GM12878 (cell line): ENCODE measurements around the gene SRSF1. TPM values are rescaled to one million over a fixed set of nuclear protein-coding genes. Genes with fewer than 3 reads are reported as not detected.

Experiments used
- CBX3 ChIP-seq: fragments of 200-600 bp; sonication (generic); IDR thresholded peaks from 2 replicates; pipeline ENCODE4 v1.6.1; 2016; ENCODE audit warnings: low read depth, borderline replicate concordance
- DPF2 ChIP-seq: fragments of 450-650 bp; IDR thresholded peaks from 2 replicates; pipeline ENCODE4 v1.6.1; 2017; ENCODE audit warnings: mild to moderate bottlenecking
- EP300 ChIP-seq, 2 experiments: fragments of 150-350 bp in 1 of 2; IDR thresholded peaks; 2 replicates each; pipeline ENCODE4 v1.6.1; 2011 to 2012; ENCODE audit warnings: low read depth in 2 of 2, low read length in 2 of 2, borderline replicate concordance in 1 of 2, improper control_type of control experiment in 1 of 2, inconsistent platforms in 1 of 2; ENCODE audit not compliant: control insufficient read depth in 1 of 2
- ESRRA ChIP-seq: IDR thresholded peaks from 2 replicates; pipeline ENCODE4 v1.6.1; 2012; ENCODE audit warnings: mild to moderate bottlenecking, low read length, improper control_type of control experiment
- GABPA ChIP-seq: IDR thresholded peaks from 2 replicates; pipeline ENCODE4 v1.6.1; 2014; ENCODE audit warnings: antibody characterized with exemption, low read depth, mild to moderate bottlenecking, inconsistent platforms
- HCFC1 ChIP-seq: fragments of 150-350 bp; IDR thresholded peaks from 2 replicates; pipeline ENCODE4 v1.6.1; 2014; ENCODE audit warnings: low read length
- HDAC6 ChIP-seq: fragments of 200-600 bp; sonication (generic); IDR thresholded peaks from one replicate; pipeline ENCODE4 v1.8.0; 2017; ENCODE audit warnings: antibody characterized with exemption; ENCODE audit not compliant: unreplicated experiment
- MAX ChIP-seq: IDR thresholded peaks from 2 replicates; pipeline ENCODE4 v1.6.1; 2012; ENCODE audit warnings: low read depth, low read length, improper control_type of control experiment
- MEF2B ChIP-seq: fragments of 450-650 bp; IDR thresholded peaks from 2 replicates; pipeline ENCODE4 v1.6.1; 2018; ENCODE audit warnings: mild to moderate bottlenecking, moderate library complexity; ENCODE audit not compliant: partially characterized antibody, poor library complexity, severe bottlenecking
- MXI1 ChIP-seq: fragments of 150-350 bp; IDR thresholded peaks from 2 replicates; pipeline ENCODE4 v1.6.1; 2011; ENCODE audit warnings: low read depth, mild to moderate bottlenecking, inconsistent platforms, low read length, improper control_type of control experiment
- NFYB ChIP-seq: IDR thresholded peaks from 2 replicates; pipeline ENCODE4 v1.6.1; 2011; ENCODE audit warnings: low read depth, mild to moderate bottlenecking, low read length, improper control_type of control experiment, moderate library complexity; ENCODE audit not compliant: insufficient read depth
- NR2C1 ChIP-seq: fragments of 450-650 bp; IDR thresholded peaks from 2 replicates; pipeline ENCODE4 v1.6.1; 2017; ENCODE audit warnings: antibody characterized with exemption, mild to moderate bottlenecking, moderate library complexity
- PAX5 ChIP-seq: IDR thresholded peaks from 2 replicates; pipeline ENCODE4 v1.6.1; 2011; ENCODE audit warnings: low read depth, low read length, borderline replicate concordance
- PKNOX1 ChIP-seq: fragments of 450-650 bp; IDR thresholded peaks from 2 replicates; pipeline ENCODE4 v1.6.1; 2016; ENCODE audit warnings: mild to moderate bottlenecking
- POLR2AphosphoS2 ChIP-seq: IDR thresholded peaks from 2 replicates; pipeline ENCODE4 v1.6.1; 2011; ENCODE audit warnings: low read depth, mild to moderate bottlenecking, low read length, improper control_type of control experiment, moderate library complexity
- RFX5 ChIP-seq: IDR thresholded peaks from 2 replicates; pipeline ENCODE4 v1.6.1; 2011; ENCODE audit warnings: low read depth, low read length, improper control_type of control experiment
- SMAD1 ChIP-seq: fragments of 450-650 bp; IDR thresholded peaks from 2 replicates; pipeline ENCODE4 v1.6.1; 2018; ENCODE audit warnings: mild to moderate bottlenecking, low read depth; ENCODE audit not compliant: partially characterized antibody
- SMAD5 ChIP-seq: IDR thresholded peaks from 2 replicates; pipeline ENCODE4 v1.6.1; 2016; ENCODE audit warnings: antibody characterized with exemption, low read depth
- SUZ12 ChIP-seq: fragments of 200-600 bp; sonication (generic); IDR thresholded peaks from one replicate; pipeline ENCODE4 v1.6.1; 2018; ENCODE audit warnings: antibody characterized with exemption, mild to moderate bottlenecking; ENCODE audit not compliant: unreplicated experiment
- TARDBP ChIP-seq: IDR thresholded peaks from 2 replicates; pipeline ENCODE4 v1.6.1; 2016; ENCODE audit warnings: borderline replicate concordance
- polyA plus RNA-seq, 11 experiments: library from polyadenylated mRNA; depleted of rRNA in 4 of 11; unstranded in 6 of 11; stranded (reverse) in 5 of 11; fragments of >200 nt; fragmentation: Nextera tagmentation in 4 of 11; fragmentation: Illumina TruSeq in 1 of 11; extraction: Ambion mirVana in 4 of 11; extraction: Trizol in 1 of 11; gene quantifications; 1 replicate in 1 of 11; 2 replicates in 10 of 11; pipeline versions ENCODE4 v1.2.1 to v1.2.3, GENCODE V29; 2011 to 2016; ENCODE audit warnings: inconsistent platforms in 2 of 11, missing spikeins in 2 of 11, low read depth in 1 of 11
- total RNA-seq, 4 experiments: library from RNA; depleted of rRNA in 3 of 4; stranded (reverse); fragments of >200 nt in 3 of 4; fragmentation: Illumina TruSeq in 1 of 4; extraction: Trizol in 1 of 4; gene quantifications; 2 replicates each; pipeline versions ENCODE4 v1.2.1 to v1.2.3, GENCODE V29; 2013 to 2021
- TF ChIP-seq, protein P1 (sequence below): fragments of 450-650 bp; conservative IDR thresholded peaks from 2 replicates; pipeline ENCODE4 v1.6.1; 2017; ENCODE audit warnings: mild to moderate bottlenecking, moderate library complexity
- TF ChIP-seq, protein P2 (sequence below): fragments of 450-650 bp; IDR thresholded peaks from 2 replicates; pipeline ENCODE4 v1.6.1; 2016; ENCODE audit warnings: mild to moderate bottlenecking, moderate library complexity, borderline replicate concordance

Gene SRSF1
- total and polyA plus RNA-seq, 10 of the 15 experiments (the other 5 are each of a cell fraction or from before 2014, with no cell fraction given): 101 to 474 (median 404) TPM

DNA sequence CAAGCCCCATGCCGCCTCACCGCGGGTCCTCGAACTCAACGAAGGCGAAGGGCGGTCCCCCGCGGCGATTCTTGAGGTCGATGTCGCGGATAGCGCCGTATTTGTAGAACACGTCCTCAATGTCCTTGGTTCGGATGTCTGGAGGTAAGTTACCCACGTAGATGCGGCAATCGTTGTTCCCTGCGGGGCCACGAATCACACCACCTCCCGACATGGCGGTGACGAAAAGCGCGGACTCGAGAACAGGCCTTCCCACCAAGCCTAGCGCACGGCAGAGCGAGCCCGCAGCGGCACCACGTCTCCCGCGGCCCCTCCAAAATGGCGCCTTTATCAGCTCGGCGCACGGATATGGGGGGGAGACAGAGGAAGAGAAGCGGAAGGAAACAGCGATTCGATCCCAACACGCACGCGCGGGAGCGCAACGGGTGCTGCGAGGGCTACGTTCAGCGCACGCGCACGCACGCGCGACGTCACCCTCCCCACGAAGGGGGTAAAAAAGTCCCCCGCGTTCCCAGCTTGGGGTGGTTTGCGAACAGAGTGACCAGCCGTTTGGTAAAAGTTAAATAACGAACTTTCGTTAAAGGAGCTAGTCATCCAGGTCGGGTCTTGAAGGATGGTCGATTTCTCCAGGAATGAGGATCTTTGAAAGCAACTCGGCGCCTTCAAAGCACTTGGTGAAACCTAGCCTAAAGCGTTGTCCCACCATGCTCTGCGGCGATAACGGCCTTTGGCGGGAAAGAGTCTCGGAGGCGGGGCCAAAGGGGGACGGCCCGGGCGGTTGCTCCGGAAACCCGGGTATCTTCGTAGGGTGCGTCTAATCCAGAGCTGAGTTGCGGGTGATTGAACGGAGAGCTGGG lies at the start of gene SRSF1 (continued):
- TF ChIP-seq, protein P1, sequence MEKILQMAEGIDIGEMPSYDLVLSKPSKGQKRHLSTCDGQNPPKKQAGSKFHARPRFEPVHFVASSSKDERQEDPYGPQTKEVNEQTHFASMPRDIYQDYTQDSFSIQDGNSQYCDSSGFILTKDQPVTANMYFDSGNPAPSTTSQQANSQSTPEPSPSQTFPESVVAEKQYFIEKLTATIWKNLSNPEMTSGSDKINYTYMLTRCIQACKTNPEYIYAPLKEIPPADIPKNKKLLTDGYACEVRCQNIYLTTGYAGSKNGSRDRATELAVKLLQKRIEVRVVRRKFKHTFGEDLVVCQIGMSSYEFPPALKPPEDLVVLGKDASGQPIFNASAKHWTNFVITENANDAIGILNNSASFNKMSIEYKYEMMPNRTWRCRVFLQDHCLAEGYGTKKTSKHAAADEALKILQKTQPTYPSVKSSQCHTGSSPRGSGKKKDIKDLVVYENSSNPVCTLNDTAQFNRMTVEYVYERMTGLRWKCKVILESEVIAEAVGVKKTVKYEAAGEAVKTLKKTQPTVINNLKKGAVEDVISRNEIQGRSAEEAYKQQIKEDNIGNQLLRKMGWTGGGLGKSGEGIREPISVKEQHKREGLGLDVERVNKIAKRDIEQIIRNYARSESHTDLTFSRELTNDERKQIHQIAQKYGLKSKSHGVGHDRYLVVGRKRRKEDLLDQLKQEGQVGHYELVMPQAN: peak; percentile 32
- TF ChIP-seq MXI1 (peak; percentile 88), POLR2AphosphoS2 (peak; percentile 95), MAX (peak; percentile 87; the same call in 1 of the 2 replicates), CBX3 (no peak), TARDBP (peak; percentile 67; the same call in 1 of the 2 replicates), PKNOX1 (peak; percentile 90), SMAD1 (peak; percentile 35), HDAC6 (no peak), GABPA (0 out of 2 replicates have a peak, but pooled peaks have one; percentile 7), PAX5 (peak; percentile 65; the same call in 1 of the 2 replicates), NFYB (peak; percentile 39; the same call in 1 of the 2 replicates), EP300 (IDR thresholded peaks at IDR 0.05; ENCODE audit: borderline replicate concordance in 1 of 2, control insufficient read depth in 1 of 2, low read depth in 2 of 2, low read length in 2 of 2) (peak in 1 of 2 experiments; percentile 62; a peak in 2 of 4 replicates), NR2C1 (no peak), SUZ12 (no peak), MEF2B (peak; percentile 55), SMAD5 (peak; percentile 97), DPF2 (peak; percentile 27), HCFC1 (peak; percentile 50; the same call in 1 of the 2 replicates), ESRRA (no peak), RFX5 (peak; percentile 39; the same call in 1 of the 2 replicates)
- TF ChIP-seq, protein P2, sequence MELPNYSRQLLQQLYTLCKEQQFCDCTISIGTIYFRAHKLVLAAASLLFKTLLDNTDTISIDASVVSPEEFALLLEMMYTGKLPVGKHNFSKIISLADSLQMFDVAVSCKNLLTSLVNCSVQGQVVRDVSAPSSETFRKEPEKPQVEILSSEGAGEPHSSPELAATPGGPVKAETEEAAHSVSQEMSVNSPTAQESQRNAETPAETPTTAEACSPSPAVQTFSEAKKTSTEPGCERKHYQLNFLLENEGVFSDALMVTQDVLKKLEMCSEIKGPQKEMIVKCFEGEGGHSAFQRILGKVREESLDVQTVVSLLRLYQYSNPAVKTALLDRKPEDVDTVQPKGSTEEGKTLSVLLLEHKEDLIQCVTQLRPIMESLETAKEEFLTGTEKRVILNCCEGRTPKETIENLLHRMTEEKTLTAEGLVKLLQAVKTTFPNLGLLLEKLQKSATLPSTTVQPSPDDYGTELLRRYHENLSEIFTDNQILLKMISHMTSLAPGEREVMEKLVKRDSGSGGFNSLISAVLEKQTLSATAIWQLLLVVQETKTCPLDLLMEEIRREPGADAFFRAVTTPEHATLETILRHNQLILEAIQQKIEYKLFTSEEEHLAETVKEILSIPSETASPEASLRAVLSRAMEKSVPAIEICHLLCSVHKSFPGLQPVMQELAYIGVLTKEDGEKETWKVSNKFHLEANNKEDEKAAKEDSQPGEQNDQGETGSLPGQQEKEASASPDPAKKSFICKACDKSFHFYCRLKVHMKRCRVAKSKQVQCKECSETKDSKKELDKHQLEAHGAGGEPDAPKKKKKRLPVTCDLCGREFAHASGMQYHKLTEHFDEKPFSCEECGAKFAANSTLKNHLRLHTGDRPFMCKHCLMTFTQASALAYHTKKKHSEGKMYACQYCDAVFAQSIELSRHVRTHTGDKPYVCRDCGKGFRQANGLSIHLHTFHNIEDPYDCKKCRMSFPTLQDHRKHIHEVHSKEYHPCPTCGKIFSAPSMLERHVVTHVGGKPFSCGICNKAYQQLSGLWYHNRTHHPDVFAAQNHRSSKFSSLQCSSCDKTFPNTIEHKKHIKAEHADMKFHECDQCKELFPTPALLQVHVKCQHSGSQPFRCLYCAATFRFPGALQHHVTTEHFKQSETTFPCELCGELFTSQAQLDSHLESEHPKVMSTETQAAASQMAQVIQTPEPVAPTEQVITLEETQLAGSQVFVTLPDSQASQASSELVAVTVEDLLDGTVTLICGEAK: peak; percentile 72; the same call in 1 of the 2 replicates
